Measurements from ENCODE around the gene RIPK1. TPM values are rescaled to one million over a fixed set of nuclear protein-coding genes. Genes with fewer than 3 reads are reported as not detected.
"Not testable (repeated sequence)": the region's sequence is repeated elsewhere in the genome, so short reads cannot be mapped to it uniquely, and the experiment has no call there.

The RIPK1 gene
- total RNA-seq, 2 donors from 2014 or later, result 24.3 to 27.2 TPM

DNA sequence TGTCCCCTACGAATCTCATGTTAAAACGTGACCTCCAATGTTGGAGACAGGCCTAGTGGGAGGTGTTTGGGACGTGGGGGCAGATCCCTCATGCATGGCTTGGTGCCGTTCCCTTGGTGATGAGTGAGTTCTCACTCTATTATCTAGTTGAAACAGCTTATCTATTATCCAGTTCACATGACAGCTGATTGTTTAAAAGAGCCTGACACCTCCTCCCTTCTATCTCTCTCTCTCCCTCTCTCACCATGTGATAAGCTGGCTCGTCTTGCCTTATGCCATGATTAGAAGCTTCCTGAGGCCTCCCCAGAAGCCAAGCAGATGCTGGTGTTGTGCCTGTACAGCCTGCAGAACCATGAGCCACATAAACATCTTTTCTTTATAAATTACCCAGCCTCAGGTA lies 32.9 kb upstream of the RIPK1 start:
- Mint-ChIP-seq H3K27me3 (no peaks in the 10 kb centered on the region), H3K36me3 (ENCODE audit: low read depth) (no peaks in the 10 kb centered on the region), H3K27ac (peak overlapping the region; percentile 17), H3K4me1 (peaks cover 9% of the 10 kb centered on the region), H3K4me3 (no peak overlapping the region)
- no peak for ATAC-seq
- no peak for DNase-seq
- no peaks in the 10 kb centered on the region for H3K9me3 ChIP-seq (ENCODE audit: control insufficient read depth, low read length, poor library complexity, severe bottlenecking)

DNA sequence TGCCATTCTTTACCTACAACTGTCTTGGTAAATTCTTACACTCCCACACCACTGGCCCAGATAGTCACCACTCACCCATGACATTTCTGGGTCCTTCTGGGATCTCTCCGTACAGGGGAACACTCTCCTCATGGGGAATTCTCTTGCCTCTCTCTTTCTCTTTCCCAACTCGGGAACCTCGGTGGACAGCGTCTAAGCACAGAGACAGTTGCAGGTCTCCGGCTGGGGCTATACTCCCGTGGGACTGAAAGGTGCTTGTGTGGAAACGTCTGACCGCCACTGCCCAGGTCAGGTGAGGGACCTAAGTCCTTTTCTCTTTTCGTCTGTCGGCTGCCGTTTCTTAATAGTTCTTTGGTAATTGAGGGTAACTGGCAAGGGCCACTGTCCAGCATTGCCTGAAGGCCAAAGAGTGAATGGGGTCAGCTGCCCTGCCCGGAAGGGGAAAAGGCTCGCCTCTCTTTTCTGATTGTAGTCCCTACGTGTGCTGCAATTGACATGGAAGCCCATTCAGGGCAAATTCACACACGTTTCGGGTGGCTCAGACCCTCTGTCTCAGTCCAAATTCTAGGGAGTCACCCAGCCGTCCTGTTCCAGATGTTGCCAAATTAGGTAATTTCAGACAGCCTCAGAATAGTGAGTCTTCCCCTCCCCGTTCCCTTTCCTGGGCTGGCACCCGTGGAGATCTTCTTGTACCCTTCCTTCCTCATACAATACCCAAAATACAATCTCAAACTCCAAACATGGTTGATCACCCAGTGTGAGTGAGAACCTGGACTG lies 31.2 kb upstream of the RIPK1 start:
- Mint-ChIP-seq H3K36me3 (ENCODE audit: low read depth) (no peaks in the 10 kb centered on the region), H3K4me3 (no peak overlapping the region), H3K27me3 (peaks cover 5% of the 10 kb centered on the region), H3K27ac (no peak overlapping the region), H3K4me1 (peaks cover 8% of the 10 kb centered on the region)
- H3K9me3 ChIP-seq (ENCODE audit: control insufficient read depth, low read length, poor library complexity, severe bottlenecking), result no peaks in the 10 kb centered on the region
- ATAC-seq (no peak), DNase-seq (no peak)

- no peak for ATAC-seq
- H3K27ac Mint-ChIP-seq, result no peak overlapping the region
- H3K36me3 Mint-ChIP-seq (ENCODE audit: low read depth), result no peaks in the 10 kb centered on the region
Measured at GRCh38 chr6:3037638-3038365, 30.5 kb upstream of the RIPK1 start.

GRCh38 chr6:3039384-3039783 lies 28.9 kb upstream of the RIPK1 start:
- H3K27ac Mint-ChIP-seq, result no peak overlapping the region
- no peak overlapping the region for H3K4me3 Mint-ChIP-seq
- no peak for DNase-seq
- no peaks in the 10 kb centered on the region for H3K9me3 ChIP-seq (ENCODE audit: control insufficient read depth, low read length, poor library complexity, severe bottlenecking)
- peaks cover 5% of the 10 kb centered on the region for H3K4me1 Mint-ChIP-seq
- H3K27me3 Mint-ChIP-seq, result peaks cover 5% of the 10 kb centered on the region
- ATAC-seq, result no peak
- no peaks in the 10 kb centered on the region for H3K36me3 Mint-ChIP-seq (ENCODE audit: low read depth)

More at GRCh38 chr6:3037638-3038365, 30.5 kb upstream of the RIPK1 start:
- no peak overlapping the region for H3K4me3 Mint-ChIP-seq
- no peak for DNase-seq
- no peaks in the 10 kb centered on the region for H3K9me3 ChIP-seq (ENCODE audit: control insufficient read depth, low read length, poor library complexity, severe bottlenecking)
- H3K27me3 Mint-ChIP-seq, result peaks cover 5% of the 10 kb centered on the region
- H3K4me1 Mint-ChIP-seq, result peaks cover 5% of the 10 kb centered on the region

GRCh38 chr6:3041147-3041546 lies 27.1 kb upstream of the RIPK1 start:
- Mint-ChIP-seq H3K27me3 (peaks cover 5% of the 10 kb centered on the region), H3K4me3 (no peak overlapping the region), H3K4me1 (peaks cover 3% of the 10 kb centered on the region), H3K36me3 (ENCODE audit: low read depth) (no peaks in the 10 kb centered on the region), H3K27ac (no peak overlapping the region)
- ATAC-seq (no peak), DNase-seq (no peak)
- H3K9me3 ChIP-seq (ENCODE audit: control insufficient read depth, low read length, poor library complexity, severe bottlenecking), result no peaks in the 10 kb centered on the region

- no peaks in the 10 kb centered on the region for H3K9me3 ChIP-seq (ENCODE audit: control insufficient read depth, low read length, poor library complexity, severe bottlenecking)
- Mint-ChIP-seq H3K27me3 (peaks cover 5% of the 10 kb centered on the region), H3K4me3 (no peak overlapping the region), H3K4me1 (peaks cover 2% of the 10 kb centered on the region), H3K27ac (no peak overlapping the region), H3K36me3 (ENCODE audit: low read depth) (no peaks in the 10 kb centered on the region)
- ATAC-seq (no peak), DNase-seq (no peak)
Measured at GRCh38 chr6:3041606-3042005, 26.7 kb upstream of the RIPK1 start.

GRCh38 chr6:3045369-3045768 lies 22.9 kb upstream of the RIPK1 start:
- Mint-ChIP-seq H3K4me3 (no peak overlapping the region), H3K27me3 (peaks cover 21% of the 10 kb centered on the region), H3K4me1 (no peaks in the 10 kb centered on the region), H3K36me3 (ENCODE audit: low read depth) (no peaks in the 10 kb centered on the region), H3K27ac (peak overlapping the region; percentile 37)
- H3K9me3 ChIP-seq (ENCODE audit: control insufficient read depth, low read length, poor library complexity, severe bottlenecking), result no peaks in the 10 kb centered on the region
- no peak for ATAC-seq
- DNase-seq, result no peak

DNA sequence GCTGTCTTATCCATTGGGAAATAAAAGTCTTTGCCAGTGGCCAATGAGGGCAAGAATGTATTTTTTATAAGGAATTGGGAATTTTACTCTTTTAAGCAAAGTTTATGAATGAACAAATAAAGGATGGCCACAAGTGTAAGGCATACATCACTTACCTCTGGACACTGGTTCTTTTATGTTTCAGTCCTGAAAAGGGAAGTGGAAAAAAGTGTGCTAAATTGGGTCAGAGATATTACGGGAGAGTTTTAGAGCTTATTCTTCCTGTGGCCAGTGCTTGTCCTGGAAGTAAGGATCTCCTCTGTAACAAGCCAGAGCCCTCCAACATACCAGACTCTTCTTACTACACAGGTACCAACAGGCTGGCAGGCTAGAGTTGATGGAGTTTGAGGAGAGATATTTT lies 22.5 kb upstream of the RIPK1 start:
- ATAC-seq, result no peak
- peak overlapping the region; percentile 37 for H3K27ac Mint-ChIP-seq
- H3K27me3 Mint-ChIP-seq, result peaks cover 21% of the 10 kb centered on the region
- H3K9me3 ChIP-seq (ENCODE audit: control insufficient read depth, low read length, poor library complexity, severe bottlenecking), result no peaks in the 10 kb centered on the region
- H3K36me3 Mint-ChIP-seq (ENCODE audit: low read depth), result no peaks in the 10 kb centered on the region
- H3K4me1 Mint-ChIP-seq, result no peaks in the 10 kb centered on the region
- no peak for DNase-seq
- no peak overlapping the region for H3K4me3 Mint-ChIP-seq

- peaks cover 20% of the 10 kb centered on the region for H3K27me3 Mint-ChIP-seq
- no peaks in the 10 kb centered on the region for H3K4me1 Mint-ChIP-seq
- H3K27ac Mint-ChIP-seq, result peak overlapping the region; percentile 37
- no peak for ATAC-seq
- H3K36me3 Mint-ChIP-seq (ENCODE audit: low read depth), result no peaks in the 10 kb centered on the region
- DNase-seq, result no peak
- no peaks in the 10 kb centered on the region for H3K9me3 ChIP-seq (ENCODE audit: control insufficient read depth, low read length, poor library complexity, severe bottlenecking)
- no peak overlapping the region for H3K4me3 Mint-ChIP-seq
Measured at GRCh38 chr6:3046295-3046694, 22.0 kb upstream of the RIPK1 start.

DNA sequence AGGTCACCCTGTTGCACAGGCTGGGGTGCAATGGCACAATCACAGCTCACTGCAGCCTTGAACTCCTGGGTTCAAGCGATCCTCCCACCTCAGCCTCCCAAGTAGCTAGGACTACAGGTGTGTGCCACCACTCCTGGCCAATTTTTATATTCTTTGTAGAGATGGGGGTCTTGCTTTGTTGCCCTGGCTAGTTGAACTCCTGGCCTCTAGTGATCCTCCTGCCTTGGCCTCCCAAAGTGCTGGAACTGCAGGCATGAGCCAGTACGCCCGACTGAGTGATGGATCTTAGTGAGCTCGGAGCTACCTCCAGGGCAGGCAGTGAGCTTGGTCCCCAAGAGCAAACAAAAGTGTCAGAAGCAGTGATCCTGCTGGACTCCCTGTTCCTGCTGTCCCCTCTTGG lies 20.3 kb upstream of the RIPK1 start:
- H3K9me3 ChIP-seq (ENCODE audit: control insufficient read depth, low read length, poor library complexity, severe bottlenecking); H3K27ac Mint-ChIP-seq; H3K36me3 Mint-ChIP-seq (ENCODE audit: low read depth); H3K4me3 Mint-ChIP-seq; ATAC-seq; H3K4me1 Mint-ChIP-seq; DNase-seq: not testable (repeated sequence)
- H3K27me3 Mint-ChIP-seq, result peaks cover 16% of the 10 kb centered on the region

- ATAC-seq (no peak), DNase-seq (no peak)
- peaks cover 2% of the 10 kb centered on the region for H3K9me3 ChIP-seq (ENCODE audit: control insufficient read depth, low read length, poor library complexity, severe bottlenecking)
- Mint-ChIP-seq H3K4me3 (peak overlapping the region; percentile 76), H3K4me1 (peaks cover 11% of the 10 kb centered on the region), H3K27me3 (peaks cover 10% of the 10 kb centered on the region), H3K36me3 (ENCODE audit: low read depth) (no peaks in the 10 kb centered on the region), H3K27ac (peak overlapping the region; percentile 74)
Measured at GRCh38 chr6:3052481-3053230, 15.6 kb upstream of the RIPK1 start.

- Mint-ChIP-seq H3K4me3 (peak overlapping the region; percentile 76), H3K4me1 (peaks cover 11% of the 10 kb centered on the region), H3K27ac (peak overlapping the region; percentile 74), H3K36me3 (ENCODE audit: low read depth) (no peaks in the 10 kb centered on the region), H3K27me3 (peaks cover 10% of the 10 kb centered on the region)
- H3K9me3 ChIP-seq (ENCODE audit: control insufficient read depth, low read length, poor library complexity, severe bottlenecking), result peaks cover 2% of the 10 kb centered on the region
- no peak for ATAC-seq
- no peak for DNase-seq
Measured at GRCh38 chr6:3053231-3053508, 15.1 kb upstream of the RIPK1 start.

Data from T-helper 17 cell (primary cell).